Upper lobe of left lung (tissue), 6 donors: ENCODE measurements around the gene ANAPC7. TPM values are rescaled to one million over a fixed set of nuclear protein-coding genes. Genes with fewer than 3 reads are reported as not detected.
A peak's percentile ranks its signal among the peaks of the same experiment; 100 is the strongest.

Experiments
- ATAC-seq, 2 donors: fragments of 200-7000 bp; cut with Tn5 transposase; one replicate each; pipeline ENCODE4 v1.9.1; 2022; ENCODE audit warnings: mild to moderate bottlenecking in 2 of 2, moderate library complexity in 2 of 2; ENCODE audit not compliant: low FRiP score in 2 of 2
- DNase-seq, 2 donors: peaks; one replicate each; pipeline ENCODE4 v3.0.0-alpha.2; 2019 to 2020
- H3K27ac ChIP-seq, 4 donors: fragments of 200-600 bp; sonication (generic); one replicate each; pipeline ENCODE4 v1.5.1; 2016 to 2019
- H3K27me3 ChIP-seq, 4 donors: fragments of 200-600 bp; sonication (generic); one replicate each; pipeline ENCODE4 v1.5.1; 2017 to 2019
- H3K36me3 ChIP-seq, 4 donors: fragments of 200-600 bp; sonication (generic); one replicate each; pipeline ENCODE4 v1.5.1; 2016 to 2019
- H3K4me1 ChIP-seq, 4 donors: fragments of 200-600 bp; sonication (generic); one replicate each; pipeline ENCODE4 v1.5.1; 2018 to 2019
- H3K4me3 ChIP-seq, 4 donors: fragments of 200-600 bp; sonication (generic); one replicate each; pipeline ENCODE4 v1.5.1; 2017 to 2019; ENCODE audit warnings: mild to moderate bottlenecking in 2 of 4, moderate library complexity in 1 of 4
- H3K9me3 ChIP-seq, 4 donors: fragments of 200-600 bp; sonication (generic); one replicate each; pipeline ENCODE4 v1.5.1; 2018 to 2019
- EP300 ChIP-seq, 4 donors: sonication (generic); formaldehyde crosslinking; IDR thresholded peaks; one replicate each; pipeline ENCODE4 v1.5.1; 2017; ENCODE audit warnings: antibody characterized with exemption in 4 of 4, control low read depth in 2 of 4
- POLR2A ChIP-seq, 4 donors: fragments of 450-650 bp; IDR thresholded peaks; one replicate each; pipeline ENCODE4 v1.5.1; 2016 to 2017; ENCODE audit warnings: antibody characterized with exemption in 4 of 4, mild to moderate bottlenecking in 2 of 4
- POLR2AphosphoS5 ChIP-seq, 2 donors: sonication (generic); formaldehyde crosslinking; IDR thresholded peaks; one replicate each; pipeline ENCODE4 v1.5.1; 2017; ENCODE audit warnings: antibody characterized with exemption in 2 of 2
- WGBS, 2 donors: methylation state at CpG; one replicate each; pipeline ENCODE4 v1.1.5; 2017 to 2018; 5-methylcytosine and 5-hydroxymethylcytosine counted together
- total RNA-seq, 6 donors: library from RNA; depleted of rRNA in 4 of 6; stranded (reverse); fragments of >200 nt in 4 of 6; gene quantifications; one replicate each; pipeline versions ENCODE4 v1.1.0 to v1.2.1, GENCODE V29; 2016 to 2021
- TF ChIP-seq, protein P1 (sequence below), 6 experiments: fragments of 450-650 bp in 4 of 6; fragments of 200-600 bp in 2 of 6; sonication (generic) in 2 of 6; IDR thresholded peaks; one replicate each; pipeline ENCODE4 v1.5.1; 2016 to 2019; ENCODE audit warnings: antibody characterized with exemption in 6 of 6
- donor health status: DM: no; HTN: no; CAD: no; lungs with moderate emphysema.
- donor health status: DM: no; HTN: yes; CAD: no; lungs with severe emphysema.

Gene ANAPC7
- total RNA-seq, 6 donors from 2014 or later = 33.5 to 90.1 (median 43.1) TPM

DNA sequence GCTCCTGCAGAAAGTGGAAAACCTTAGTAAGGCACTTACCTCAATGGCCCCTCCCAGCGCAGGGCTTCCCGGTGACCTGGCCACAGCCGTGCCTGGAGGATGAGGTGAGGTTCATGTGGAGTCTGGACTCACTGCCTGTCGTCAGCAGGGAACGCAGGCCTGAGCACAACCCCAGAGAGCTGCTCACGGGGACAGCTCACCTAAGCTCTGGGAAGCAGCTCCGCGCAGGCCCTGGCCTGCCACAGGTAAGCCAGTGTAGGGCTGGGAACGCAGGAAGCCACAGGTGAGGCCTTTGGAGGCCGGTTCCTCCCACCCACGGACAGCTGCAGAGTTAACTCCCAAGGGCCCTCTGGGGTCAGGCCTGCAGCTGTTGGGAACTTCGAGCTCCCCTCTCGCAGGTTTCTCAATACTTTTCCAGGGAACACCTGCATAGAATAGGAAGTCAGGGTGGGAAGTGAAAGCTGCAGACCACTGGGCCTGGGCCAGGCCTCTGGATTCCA, 32.7 kb downstream of the ANAPC7 start:
- Histone ChIP-seq H3K27me3 (no peaks in the 10 kb centered on the region), H3K36me3 (peaks cover 0 to 57% (median 40%) of the 10 kb centered on the region in 4 donors), H3K27ac (peak overlapping the region in 2 of 4 donors; percentile 41 to 63), H3K9me3 (no peaks in the 10 kb centered on the region), H3K4me3 (no peak overlapping the region), H3K4me1 (peaks cover 9 to 23% (median 13%) of the 10 kb centered on the region in 4 donors)
- DNase-seq (peak; percentile 45 to 61), ATAC-seq (peak in 1 of 2 donors; percentile 53)
- WGBS, 2 donors = 67% methylated on average over 13 of the region's 13 CpGs; no CpG with 5 or more reads in 1 of the 2 donors
- TF ChIP-seq, protein P1, sequence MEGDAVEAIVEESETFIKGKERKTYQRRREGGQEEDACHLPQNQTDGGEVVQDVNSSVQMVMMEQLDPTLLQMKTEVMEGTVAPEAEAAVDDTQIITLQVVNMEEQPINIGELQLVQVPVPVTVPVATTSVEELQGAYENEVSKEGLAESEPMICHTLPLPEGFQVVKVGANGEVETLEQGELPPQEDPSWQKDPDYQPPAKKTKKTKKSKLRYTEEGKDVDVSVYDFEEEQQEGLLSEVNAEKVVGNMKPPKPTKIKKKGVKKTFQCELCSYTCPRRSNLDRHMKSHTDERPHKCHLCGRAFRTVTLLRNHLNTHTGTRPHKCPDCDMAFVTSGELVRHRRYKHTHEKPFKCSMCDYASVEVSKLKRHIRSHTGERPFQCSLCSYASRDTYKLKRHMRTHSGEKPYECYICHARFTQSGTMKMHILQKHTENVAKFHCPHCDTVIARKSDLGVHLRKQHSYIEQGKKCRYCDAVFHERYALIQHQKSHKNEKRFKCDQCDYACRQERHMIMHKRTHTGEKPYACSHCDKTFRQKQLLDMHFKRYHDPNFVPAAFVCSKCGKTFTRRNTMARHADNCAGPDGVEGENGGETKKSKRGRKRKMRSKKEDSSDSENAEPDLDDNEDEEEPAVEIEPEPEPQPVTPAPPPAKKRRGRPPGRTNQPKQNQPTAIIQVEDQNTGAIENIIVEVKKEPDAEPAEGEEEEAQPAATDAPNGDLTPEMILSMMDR (IDR thresholded peaks at IDR 0.05) = no peak
- TF ChIP-seq EP300 (IDR thresholded peaks at IDR 0.05) (no peak), POLR2A (IDR thresholded peaks at IDR 0.05) (no peak), POLR2AphosphoS5 (IDR thresholded peaks at IDR 0.05) (no peak)

DNA sequence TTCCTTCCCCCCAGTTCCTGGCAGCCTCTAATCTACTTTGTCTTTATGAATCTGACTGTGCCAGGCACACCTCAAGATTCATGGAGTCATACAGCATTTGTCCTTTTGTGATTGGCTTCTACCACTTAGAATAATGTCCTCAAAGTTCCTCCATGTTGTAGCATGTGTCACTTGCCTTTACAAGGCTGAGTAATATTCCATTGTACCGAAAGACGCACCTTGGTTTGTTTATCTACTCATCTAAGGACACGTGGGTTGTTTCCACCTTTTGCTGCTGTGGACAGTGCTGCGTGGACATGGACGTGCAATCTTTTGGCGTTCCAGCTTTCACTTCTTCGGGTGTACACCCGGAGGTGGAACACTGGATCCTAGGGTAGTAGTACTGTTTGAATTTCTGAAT, 33.5 kb downstream of the ANAPC7 start:
- Histone ChIP-seq H3K27me3 (no peaks in the 10 kb centered on the region), H3K4me1 (peaks cover 9 to 24% (median 13%) of the 10 kb centered on the region in 4 donors), H3K4me3 (no peak overlapping the region), H3K27ac (no peak overlapping the region), H3K36me3 (peaks cover 0 to 49% (median 33%) of the 10 kb centered on the region in 4 donors), H3K9me3 (no peaks in the 10 kb centered on the region)
- ATAC-seq (no peak), DNase-seq (no peak)
- WGBS, 2 donors = 98% methylated on average over 8 of the region's 8 CpGs
- TF ChIP-seq POLR2AphosphoS5 (IDR thresholded peaks at IDR 0.05) = no peak
- TF ChIP-seq, protein P1 (IDR thresholded peaks at IDR 0.05) = no peak
- no peak for TF ChIP-seq EP300 (IDR thresholded peaks at IDR 0.05)
- TF ChIP-seq POLR2A (IDR thresholded peaks at IDR 0.05) = no peak

DNA sequence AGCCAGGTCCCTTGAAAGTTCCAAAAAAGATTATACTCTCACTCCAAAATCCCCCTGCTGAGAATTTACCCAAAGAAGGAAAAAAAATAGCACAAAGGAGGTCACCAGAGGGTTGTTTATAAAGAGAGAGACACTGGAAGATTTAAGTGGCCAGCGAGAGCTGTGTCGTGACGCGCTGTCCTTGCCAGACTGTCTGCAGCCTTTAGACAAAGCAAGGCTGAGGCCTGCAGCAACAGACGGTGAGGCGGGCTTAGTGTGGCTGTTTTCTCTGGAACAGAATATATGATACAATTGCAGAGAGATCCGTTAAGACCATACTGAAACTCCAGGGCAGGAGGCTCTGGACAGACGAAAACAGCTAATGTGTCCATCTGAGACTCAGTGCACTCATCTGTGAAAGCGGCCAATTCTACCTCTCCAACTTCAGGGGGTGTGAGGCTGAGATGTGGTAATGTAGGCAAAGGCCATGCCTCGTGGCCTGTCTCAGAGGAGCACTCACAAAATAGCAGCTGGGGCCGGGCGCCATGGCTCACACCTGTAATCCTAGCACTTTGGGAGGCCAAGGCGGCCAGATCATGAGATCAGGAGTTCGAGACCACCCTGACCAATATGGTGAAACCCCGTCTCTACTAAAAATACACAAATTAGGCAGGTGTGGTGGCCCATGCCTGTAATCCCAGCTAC, 36.2 kb downstream of the ANAPC7 start:
- no peak for TF ChIP-seq POLR2AphosphoS5 (IDR thresholded peaks at IDR 0.05)
- TF ChIP-seq, protein P1 (IDR thresholded peaks at IDR 0.05) = no peak
- TF ChIP-seq POLR2A (IDR thresholded peaks at IDR 0.05) = no peak
- TF ChIP-seq EP300 (IDR thresholded peaks at IDR 0.05) = no peak
- H3K9me3 ChIP-seq = no peaks in the 10 kb centered on the region
- 71 to 84% methylated on average over 14 of the region's 15 CpGs for WGBS, 2 donors
- ATAC-seq (no peak), DNase-seq (no peak)
- H3K4me1 ChIP-seq = peaks cover 7 to 18% (median 12%) of the 10 kb centered on the region in 4 donors
- peaks cover 0 to 23% (median 12%) of the 10 kb centered on the region in 4 donors for H3K36me3 ChIP-seq
- H3K4me3 ChIP-seq = no peak overlapping the region
- H3K27ac ChIP-seq = peak overlapping the region in 3 of 4 donors; percentile 3 to 42 (median 26)
- no peaks in the 10 kb centered on the region for H3K27me3 ChIP-seq

- H3K4me1 ChIP-seq = peaks cover 5 to 14% (median 11%) of the 10 kb centered on the region in 4 donors
- TF ChIP-seq POLR2A (IDR thresholded peaks at IDR 0.05) (no peak), EP300 (IDR thresholded peaks at IDR 0.05) (no peak)
- TF ChIP-seq, protein P1 (IDR thresholded peaks at IDR 0.05) = no peak
- no peaks in the 10 kb centered on the region for H3K27me3 ChIP-seq
- peak overlapping the region in 3 of 4 donors; percentile 13 to 42 (median 26) for H3K27ac ChIP-seq
- 64 to 70% methylated on average over 7 to 13 of the region's 13 CpGs for WGBS, 2 donors
- DNase-seq (no peak), ATAC-seq (peak in 1 of 2 donors; percentile 21)
- H3K9me3 ChIP-seq = no peaks in the 10 kb centered on the region
- peaks cover 0 to 15% (median 4%) of the 10 kb centered on the region in 4 donors for H3K36me3 ChIP-seq
- no peak overlapping the region for H3K4me3 ChIP-seq
Measured at GRCh38 chr12:110366321-110367142, 37.0 kb downstream of the ANAPC7 start.
